RWPE2 (cell line): ENCODE measurements around the gene ARFGAP2.
"Not testable (repeated sequence)": the region's sequence is repeated elsewhere in the genome, so short reads cannot be mapped to it uniquely, and the experiment has no call there.

Experiments
- ATAC-seq: fragments of 200-7000 bp; cut with Tn5 transposase; 3 replicates; pipeline ENCODE4 v1.9.1; 2021; ENCODE audit warnings: low read depth
- DNase-seq: peaks from one replicate; pipeline ENCODE4 v3.0.0-alpha.2; 2020; ENCODE audit warnings: low spot score
- H3K27ac ChIP-seq: fragments of 450-650 bp; 2 replicates; pipeline ENCODE4 v1.5.1; 2017; ENCODE audit warnings: mild to moderate bottlenecking; ENCODE audit not compliant: poor library complexity, severe bottlenecking
- H3K27me3 ChIP-seq: fragments of 250-450 bp; sonication (Bioruptor Pico); 2 replicates; pipeline ENCODE4 v1.5.1; 2021; ENCODE audit warnings: mild to moderate bottlenecking, moderate library complexity; ENCODE audit not compliant: insufficient read depth, poor library complexity, severe bottlenecking
- H3K36me3 ChIP-seq: fragments of 250-450 bp; sonication (Bioruptor Pico); 2 replicates; pipeline ENCODE4 v1.5.1; 2020; ENCODE audit warnings: low read depth, mild to moderate bottlenecking, moderate library complexity
- H3K4me1 ChIP-seq: fragments of 250-450 bp; sonication (Bioruptor Pico); 2 replicates; pipeline ENCODE4 v1.5.1; 2021; ENCODE audit warnings: mild to moderate bottlenecking, moderate library complexity; ENCODE audit not compliant: insufficient read depth, poor library complexity, severe bottlenecking
- H3K4me3 ChIP-seq: fragments of 250-450 bp; sonication (Bioruptor Pico); 2 replicates; pipeline ENCODE4 v1.5.1; 2021; ENCODE audit warnings: mild to moderate bottlenecking, moderate library complexity; ENCODE audit not compliant: severe bottlenecking
- H3K9me3 ChIP-seq: fragments of 250-450 bp; sonication (Bioruptor Pico); 2 replicates; pipeline ENCODE4 v1.5.1; 2021; ENCODE audit warnings: mild to moderate bottlenecking, moderate library complexity; ENCODE audit not compliant: severe bottlenecking
- CTCF ChIP-seq: fragments of 450-650 bp; IDR thresholded peaks from one replicate; pipeline ENCODE4 v1.5.1; 2017; ENCODE audit warnings: mild to moderate bottlenecking, moderate library complexity; ENCODE audit not compliant: poor library complexity, severe bottlenecking

ARFGAP2 gene

GRCh38 chr11:47125083-47125482, 51.6 kb downstream of the ARFGAP2 start:
- DNase-seq (no peak), ATAC-seq (no peak)
- no peak overlapping the region for H3K4me3 ChIP-seq
- no peaks in the 10 kb centered on the region for H3K27me3 ChIP-seq
- no peaks in the 10 kb centered on the region for H3K4me1 ChIP-seq
- no peaks in the 10 kb centered on the region for H3K9me3 ChIP-seq
- H3K36me3 ChIP-seq = no peaks in the 10 kb centered on the region
- no peak overlapping the region for H3K27ac ChIP-seq
- TF ChIP-seq CTCF = no peak

- no peak for TF ChIP-seq CTCF
- Histone ChIP-seq H3K36me3 (no peaks in the 10 kb centered on the region), H3K4me1 (no peaks in the 10 kb centered on the region), H3K27ac (no peak overlapping the region), H3K27me3 (no peaks in the 10 kb centered on the region), H3K9me3 (no peaks in the 10 kb centered on the region), H3K4me3 (no peak overlapping the region)
- DNase-seq (no peak), ATAC-seq (no peak)
These were observed 52.0 kb downstream of the ARFGAP2 start for GRCh38 chr11:47124675-47125074.

GRCh38 chr11:47123094-47123493, 53.6 kb downstream of the ARFGAP2 start:
- Histone ChIP-seq H3K4me1 (no peaks in the 10 kb centered on the region), H3K36me3 (no peaks in the 10 kb centered on the region), H3K27ac (no peak overlapping the region), H3K9me3 (no peaks in the 10 kb centered on the region), H3K4me3 (no peak overlapping the region), H3K27me3 (no peaks in the 10 kb centered on the region)
- ATAC-seq (no peak), DNase-seq (no peak)
- no peak for TF ChIP-seq CTCF

GRCh38 chr11:47121731-47122130, 54.9 kb downstream of the ARFGAP2 start:
- no peaks in the 10 kb centered on the region for H3K36me3 ChIP-seq
- ATAC-seq (no peak), DNase-seq (no peak)
- no peak overlapping the region for H3K4me3 ChIP-seq
- H3K4me1 ChIP-seq = no peaks in the 10 kb centered on the region
- no peak for TF ChIP-seq CTCF
- H3K27ac ChIP-seq = no peak overlapping the region
- no peaks in the 10 kb centered on the region for H3K27me3 ChIP-seq
- H3K9me3 ChIP-seq = no peaks in the 10 kb centered on the region

- H3K4me1 ChIP-seq = no peaks in the 10 kb centered on the region
- DNase-seq = no peak
- TF ChIP-seq CTCF = no peak
- no peak overlapping the region for H3K4me3 ChIP-seq
- no peaks in the 10 kb centered on the region for H3K27me3 ChIP-seq
- H3K27ac ChIP-seq = no peak overlapping the region
- no peaks in the 10 kb centered on the region for H3K9me3 ChIP-seq
- no peak for ATAC-seq
- no peaks in the 10 kb centered on the region for H3K36me3 ChIP-seq
These were observed 55.6 kb downstream of the ARFGAP2 start for GRCh38 chr11:47121056-47121455.

GRCh38 chr11:47118958-47119688, 57.6 kb downstream of the ARFGAP2 start:
- ATAC-seq (peak; percentile 70), DNase-seq (peak; percentile 75)
- not testable (repeated sequence) for H3K27ac ChIP-seq, H3K4me1 ChIP-seq, H3K36me3 ChIP-seq, H3K4me3 ChIP-seq, H3K27me3 ChIP-seq, H3K9me3 ChIP-seq
